ENCODE measurements around the gene PCARE.

- TF ChIP-seq, protein P1, sequence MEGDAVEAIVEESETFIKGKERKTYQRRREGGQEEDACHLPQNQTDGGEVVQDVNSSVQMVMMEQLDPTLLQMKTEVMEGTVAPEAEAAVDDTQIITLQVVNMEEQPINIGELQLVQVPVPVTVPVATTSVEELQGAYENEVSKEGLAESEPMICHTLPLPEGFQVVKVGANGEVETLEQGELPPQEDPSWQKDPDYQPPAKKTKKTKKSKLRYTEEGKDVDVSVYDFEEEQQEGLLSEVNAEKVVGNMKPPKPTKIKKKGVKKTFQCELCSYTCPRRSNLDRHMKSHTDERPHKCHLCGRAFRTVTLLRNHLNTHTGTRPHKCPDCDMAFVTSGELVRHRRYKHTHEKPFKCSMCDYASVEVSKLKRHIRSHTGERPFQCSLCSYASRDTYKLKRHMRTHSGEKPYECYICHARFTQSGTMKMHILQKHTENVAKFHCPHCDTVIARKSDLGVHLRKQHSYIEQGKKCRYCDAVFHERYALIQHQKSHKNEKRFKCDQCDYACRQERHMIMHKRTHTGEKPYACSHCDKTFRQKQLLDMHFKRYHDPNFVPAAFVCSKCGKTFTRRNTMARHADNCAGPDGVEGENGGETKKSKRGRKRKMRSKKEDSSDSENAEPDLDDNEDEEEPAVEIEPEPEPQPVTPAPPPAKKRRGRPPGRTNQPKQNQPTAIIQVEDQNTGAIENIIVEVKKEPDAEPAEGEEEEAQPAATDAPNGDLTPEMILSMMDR (IDR thresholded peaks at IDR 0.05; ENCODE audit: low read depth, low read length, missing input control), result no peak
- TF ChIP-seq, protein P2, sequence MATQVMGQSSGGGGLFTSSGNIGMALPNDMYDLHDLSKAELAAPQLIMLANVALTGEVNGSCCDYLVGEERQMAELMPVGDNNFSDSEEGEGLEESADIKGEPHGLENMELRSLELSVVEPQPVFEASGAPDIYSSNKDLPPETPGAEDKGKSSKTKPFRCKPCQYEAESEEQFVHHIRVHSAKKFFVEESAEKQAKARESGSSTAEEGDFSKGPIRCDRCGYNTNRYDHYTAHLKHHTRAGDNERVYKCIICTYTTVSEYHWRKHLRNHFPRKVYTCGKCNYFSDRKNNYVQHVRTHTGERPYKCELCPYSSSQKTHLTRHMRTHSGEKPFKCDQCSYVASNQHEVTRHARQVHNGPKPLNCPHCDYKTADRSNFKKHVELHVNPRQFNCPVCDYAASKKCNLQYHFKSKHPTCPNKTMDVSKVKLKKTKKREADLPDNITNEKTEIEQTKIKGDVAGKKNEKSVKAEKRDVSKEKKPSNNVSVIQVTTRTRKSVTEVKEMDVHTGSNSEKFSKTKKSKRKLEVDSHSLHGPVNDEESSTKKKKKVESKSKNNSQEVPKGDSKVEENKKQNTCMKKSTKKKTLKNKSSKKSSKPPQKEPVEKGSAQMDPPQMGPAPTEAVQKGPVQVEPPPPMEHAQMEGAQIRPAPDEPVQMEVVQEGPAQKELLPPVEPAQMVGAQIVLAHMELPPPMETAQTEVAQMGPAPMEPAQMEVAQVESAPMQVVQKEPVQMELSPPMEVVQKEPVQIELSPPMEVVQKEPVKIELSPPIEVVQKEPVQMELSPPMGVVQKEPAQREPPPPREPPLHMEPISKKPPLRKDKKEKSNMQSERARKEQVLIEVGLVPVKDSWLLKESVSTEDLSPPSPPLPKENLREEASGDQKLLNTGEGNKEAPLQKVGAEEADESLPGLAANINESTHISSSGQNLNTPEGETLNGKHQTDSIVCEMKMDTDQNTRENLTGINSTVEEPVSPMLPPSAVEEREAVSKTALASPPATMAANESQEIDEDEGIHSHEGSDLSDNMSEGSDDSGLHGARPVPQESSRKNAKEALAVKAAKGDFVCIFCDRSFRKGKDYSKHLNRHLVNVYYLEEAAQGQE (IDR thresholded peaks at IDR 0.05), result no peak
- TF ChIP-seq TAF1 (conservative IDR thresholded peaks at IDR 0.05), result no peak
- TF ChIP-seq RAD21 (IDR thresholded peaks at IDR 0.05), result no peak
- TF ChIP-seq RXRA (IDR thresholded peaks at IDR 0.05), result no peak
Observed at GRCh38 chr2:29084554-29084953, 10.2 kb upstream of the PCARE start.
